Stimulated activated naive CD8-positive, alpha-beta T cell treated with anti-CD3 and anti-CD28 coated beads, Interleukin-15, amount 100 ng/mL, for 72 hours (primary cell): ENCODE results near the gene TCF3.

Experiments used
- ATAC-seq: fragments of 150-1000 bp; cut with Tn5 transposase; 2 replicates; pipeline ENCODE4 v1.10.0; 2021; ENCODE audit warnings: mild to moderate bottlenecking, moderate library complexity
- DNase-seq, 2 donors: peaks; one replicate each; pipeline ENCODE4 v3.0.0; 2021 to 2022
- H3K27ac Mint-ChIP-seq, 2 donors: one replicate each; pipeline ENCODE4 v1.8.0; 2022; ENCODE audit warnings: mild to moderate bottlenecking in 2 of 2, mixed read lengths in 2 of 2, moderate library complexity in 2 of 2
- H3K27me3 Mint-ChIP-seq: one replicate; pipeline ENCODE4 v1.8.0; 2022; ENCODE audit warnings: mixed read lengths
- H3K4me1 Mint-ChIP-seq: one replicate; pipeline ENCODE4 v1.8.0; 2022; ENCODE audit warnings: mild to moderate bottlenecking, mixed read lengths
- H3K4me3 Mint-ChIP-seq, 2 donors: one replicate each; pipeline ENCODE4 v1.8.0; 2022; ENCODE audit warnings: mild to moderate bottlenecking in 2 of 2, mixed read lengths in 2 of 2, moderate library complexity in 1 of 2
- H3K9me3 Mint-ChIP-seq, 2 donors: one replicate each; pipeline ENCODE4 v1.8.0; 2022; ENCODE audit warnings: mixed read lengths in 2 of 2

The TCF3 gene

DNA sequence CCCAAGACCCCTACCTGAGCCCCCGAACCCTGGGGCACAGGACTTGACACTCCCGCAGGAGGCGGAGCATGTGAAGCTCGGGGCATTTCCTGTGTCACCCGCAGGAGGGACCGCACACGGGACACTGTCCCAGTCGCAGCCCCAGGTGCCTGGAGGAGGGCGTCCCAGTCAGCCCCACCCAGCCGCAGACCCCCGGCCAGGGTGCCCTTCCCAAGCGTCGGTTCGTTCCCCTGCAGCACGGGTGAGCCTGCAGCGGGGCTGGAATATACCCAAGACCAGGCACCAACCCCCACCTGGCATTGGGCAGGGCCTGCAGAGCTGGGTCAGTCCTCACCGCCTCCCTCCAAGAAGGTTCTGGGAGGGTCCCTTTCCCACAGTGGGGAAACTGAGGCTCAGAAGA lies 21.6 kb downstream of the TCF3 start:
- ATAC-seq (no peak), DNase-seq (no peak)
- Mint-ChIP-seq H3K9me3 (no peaks in the 10 kb centered on the region), H3K4me3 (no peak overlapping the region), H3K4me1 (peaks cover 5% of the 10 kb centered on the region), H3K27me3 (no peaks in the 10 kb centered on the region), H3K27ac (no peak overlapping the region)

DNA sequence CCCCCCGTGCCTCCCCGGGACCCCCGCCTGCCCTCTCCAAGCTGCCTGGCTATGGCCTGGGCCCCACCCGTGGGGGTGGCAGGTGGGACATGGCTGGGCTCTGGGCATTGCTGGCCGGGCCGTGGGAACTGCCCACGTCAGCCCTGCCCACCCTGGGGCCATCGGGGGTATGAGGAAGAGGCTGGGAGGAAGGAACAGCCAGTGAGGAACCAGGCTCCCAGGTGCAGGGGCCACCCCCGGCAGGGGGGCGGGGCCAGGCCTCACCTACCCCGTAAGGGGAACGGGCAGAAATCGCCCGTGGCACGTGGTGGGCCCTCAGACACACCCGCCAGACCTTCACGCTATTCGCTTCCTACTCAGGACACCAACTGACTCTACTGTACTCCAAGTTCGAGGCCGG lies 22.4 kb downstream of the TCF3 start:
- H3K4me1 Mint-ChIP-seq = peaks cover under 1% of the 10 kb centered on the region
- ATAC-seq (no peak), DNase-seq (no peak)
- H3K4me3 Mint-ChIP-seq = no peak overlapping the region
- H3K27ac Mint-ChIP-seq = peak overlapping the region in 1 of 2 donors; percentile 67
- no peaks in the 10 kb centered on the region for H3K9me3 Mint-ChIP-seq
- H3K27me3 Mint-ChIP-seq = no peaks in the 10 kb centered on the region

DNA sequence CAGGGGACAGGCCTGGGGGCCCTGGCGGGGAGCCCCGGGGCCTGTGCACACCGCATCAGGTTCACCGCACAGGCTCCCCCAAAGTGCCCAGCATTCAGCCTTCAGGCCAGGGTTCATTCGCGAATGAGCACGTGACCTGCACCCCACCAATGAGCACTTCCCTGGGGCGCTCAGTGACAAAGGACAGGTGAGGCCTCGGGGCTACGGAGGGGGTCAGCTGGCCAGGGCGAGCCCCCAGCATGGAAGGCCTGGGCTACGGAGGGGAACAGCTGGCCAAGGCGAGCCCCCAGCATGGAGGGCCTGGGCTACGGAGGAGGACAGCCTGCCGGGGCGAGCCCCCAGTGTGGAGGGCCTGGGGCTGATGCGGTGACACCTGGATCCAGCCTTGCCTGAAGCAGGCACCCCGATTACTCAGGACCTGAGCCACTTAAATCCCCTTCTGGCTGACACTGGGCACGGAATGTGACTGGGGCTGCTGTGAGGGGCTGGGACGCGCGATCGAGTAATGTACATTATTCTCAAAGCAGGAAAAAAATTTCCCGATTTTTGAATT lies 23.1 kb downstream of the TCF3 start:
- Mint-ChIP-seq H3K4me3 (no peak overlapping the region), H3K27ac (no peak overlapping the region), H3K9me3 (no peaks in the 10 kb centered on the region), H3K4me1 (peaks cover 7% of the 10 kb centered on the region), H3K27me3 (no peaks in the 10 kb centered on the region)
- DNase-seq = no peak
- no peak for ATAC-seq

DNA sequence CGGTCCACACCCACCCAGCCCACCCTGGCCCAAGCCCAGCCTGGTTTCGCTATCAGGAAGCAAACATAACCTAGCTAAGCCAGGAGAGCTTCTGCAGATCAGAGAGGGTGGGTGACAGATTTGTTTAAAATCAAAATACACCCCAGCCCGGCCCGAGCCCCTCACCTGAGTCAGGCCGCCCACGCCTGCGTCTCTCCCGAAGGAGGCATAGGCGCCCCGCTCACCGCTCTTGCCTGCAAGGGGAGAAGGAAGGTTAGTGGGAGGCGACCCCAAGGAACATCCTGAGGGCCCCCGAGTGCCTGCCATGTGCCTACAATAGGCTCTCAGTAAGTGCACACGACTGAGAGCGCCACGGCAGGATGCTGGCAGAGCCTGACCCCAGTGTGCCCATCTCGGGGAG lies 25.2 kb downstream of the TCF3 start:
- H3K9me3 Mint-ChIP-seq = no peaks in the 10 kb centered on the region
- H3K4me1 Mint-ChIP-seq = peaks cover 8% of the 10 kb centered on the region
- DNase-seq (no peak), ATAC-seq (no peak)
- no peak overlapping the region for H3K4me3 Mint-ChIP-seq
- H3K27me3 Mint-ChIP-seq = no peaks in the 10 kb centered on the region
- H3K27ac Mint-ChIP-seq = peak overlapping the region in 1 of 2 donors; percentile 84

DNA sequence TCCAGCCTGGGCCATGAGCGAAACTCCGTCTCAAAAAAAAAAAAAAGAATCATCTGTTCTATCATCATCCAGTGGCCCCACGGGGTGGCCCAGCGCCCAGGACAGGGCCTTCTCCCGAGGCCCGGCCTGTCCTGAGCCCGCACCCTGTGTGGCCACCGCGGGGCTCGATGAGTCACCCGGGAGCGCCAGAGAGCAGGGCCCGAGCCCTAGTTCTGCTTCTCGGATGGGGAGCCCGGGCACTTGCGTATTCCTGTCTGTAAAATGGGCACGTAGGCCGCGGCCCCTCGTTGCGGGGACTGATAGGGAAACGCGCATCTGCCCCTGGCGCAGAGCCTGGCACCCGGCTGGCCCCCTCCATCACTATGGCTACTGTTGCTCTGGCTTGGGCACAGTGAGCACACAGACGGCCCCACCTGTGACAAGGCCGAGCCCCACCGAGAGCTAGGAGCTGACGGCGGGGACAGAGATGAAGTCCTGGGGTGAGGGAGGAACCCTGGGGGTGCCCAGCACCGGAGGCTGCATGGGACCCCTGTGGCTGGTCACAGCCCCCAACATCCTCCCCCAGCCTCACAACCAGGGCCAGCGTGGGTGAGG lies 25.9 kb downstream of the TCF3 start:
- DNase-seq = no peak
- H3K4me3 Mint-ChIP-seq = no peak overlapping the region
- no peaks in the 10 kb centered on the region for H3K27me3 Mint-ChIP-seq
- no peaks in the 10 kb centered on the region for H3K9me3 Mint-ChIP-seq
- peaks cover 8% of the 10 kb centered on the region for H3K4me1 Mint-ChIP-seq
- ATAC-seq = no peak
- H3K27ac Mint-ChIP-seq = no peak overlapping the region

DNA sequence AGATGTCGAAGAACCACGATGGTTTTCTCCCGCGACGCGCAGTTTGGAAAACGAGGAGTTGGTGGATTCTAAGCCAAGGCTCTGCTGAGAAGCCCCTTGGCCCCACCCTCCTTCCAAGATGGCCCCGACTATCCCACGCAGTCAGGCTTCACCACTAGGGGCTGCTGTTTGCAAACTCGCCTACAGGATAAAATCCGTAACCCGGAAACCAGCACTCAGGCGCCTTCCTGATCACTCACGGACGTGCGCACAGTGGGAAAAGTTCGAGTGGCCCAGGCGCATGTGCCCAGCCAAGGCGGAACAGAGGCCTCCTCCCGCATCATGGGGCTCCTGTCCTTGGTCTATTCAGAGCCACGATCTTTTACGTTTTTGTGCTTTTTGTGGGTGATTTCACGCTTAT lies 28.0 kb downstream of the TCF3 start:
- H3K27me3 Mint-ChIP-seq = no peaks in the 10 kb centered on the region
- ATAC-seq (peak; percentile 74), DNase-seq (peak; percentile 34 to 61)
- H3K4me3 Mint-ChIP-seq = no peak overlapping the region
- peaks cover 8% of the 10 kb centered on the region for H3K4me1 Mint-ChIP-seq
- H3K27ac Mint-ChIP-seq = peak overlapping the region in 1 of 2 donors; percentile 34
- H3K9me3 Mint-ChIP-seq = no peaks in the 10 kb centered on the region

DNA sequence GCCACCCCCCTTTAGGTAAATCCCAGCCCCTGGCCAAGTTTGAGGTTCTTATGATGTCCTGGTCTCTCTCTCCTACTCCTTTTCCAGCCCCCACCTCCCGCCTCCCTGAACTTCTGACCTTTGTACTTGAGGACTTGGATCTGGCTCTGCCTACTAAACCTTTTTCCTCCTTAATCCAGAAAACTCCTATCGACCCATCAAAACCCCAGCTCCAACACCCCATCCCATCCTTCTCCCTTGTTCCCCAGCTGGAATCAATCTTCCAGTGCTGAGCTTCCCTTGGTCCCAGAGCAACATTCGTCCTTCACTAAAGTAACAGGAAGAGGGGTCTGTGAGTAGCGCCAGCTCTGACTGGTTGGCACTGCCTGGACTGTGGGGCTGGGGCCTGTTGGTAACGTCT lies 29.9 kb downstream of the TCF3 start:
- ATAC-seq = no peak
- Mint-ChIP-seq H3K27ac (no peak overlapping the region), H3K4me3 (no peak overlapping the region), H3K27me3 (no peaks in the 10 kb centered on the region), H3K4me1 (peaks cover 22% of the 10 kb centered on the region), H3K9me3 (no peaks in the 10 kb centered on the region)
- DNase-seq = no peak

DNA sequence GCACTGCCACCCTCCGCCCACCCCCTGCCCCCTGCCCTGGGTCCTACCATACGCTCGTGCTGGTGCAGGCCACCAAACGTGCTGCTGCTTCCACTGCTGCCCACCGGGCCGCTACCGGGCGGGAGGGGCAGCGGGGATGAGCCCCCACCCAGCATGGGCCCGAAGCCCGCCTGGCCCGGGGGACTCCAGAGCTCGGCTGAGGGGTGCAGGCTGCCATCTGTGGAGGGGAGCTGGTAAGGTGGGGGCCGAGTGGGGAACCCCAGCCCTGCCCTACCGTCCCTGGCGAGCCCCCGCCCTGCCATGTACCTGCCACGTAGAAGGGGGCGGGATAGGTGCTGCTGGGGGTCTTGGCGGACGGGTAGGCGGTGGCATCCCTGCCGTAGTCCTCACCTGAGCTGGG lies 30.4 kb downstream of the TCF3 start:
- ATAC-seq = peak; percentile 6
- DNase-seq = no peak
- Mint-ChIP-seq H3K4me1 (peaks cover 28% of the 10 kb centered on the region), H3K9me3 (no peaks in the 10 kb centered on the region), H3K27ac (no peak overlapping the region), H3K4me3 (no peak overlapping the region), H3K27me3 (no peaks in the 10 kb centered on the region)

DNA sequence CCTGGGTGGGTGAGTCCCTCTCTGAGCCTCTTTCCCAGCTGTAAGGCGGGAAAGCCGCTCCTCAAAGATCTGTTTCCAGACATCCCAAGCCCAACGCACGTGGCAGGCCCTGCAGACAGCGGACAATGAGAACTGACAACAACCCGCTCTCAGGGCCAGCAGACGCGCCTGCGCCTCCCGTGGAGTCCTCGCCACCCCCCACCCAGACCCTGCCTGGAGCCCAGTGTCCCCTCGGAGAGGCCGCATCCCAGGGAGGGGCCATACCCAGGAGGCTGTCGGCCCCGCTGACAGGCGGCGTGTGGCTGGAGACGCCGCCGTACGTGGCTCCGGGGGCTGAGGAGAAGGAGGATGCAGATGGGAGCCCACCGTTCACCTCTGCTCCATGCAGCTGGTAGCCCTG lies 30.8 kb downstream of the TCF3 start:
- no peak overlapping the region for H3K4me3 Mint-ChIP-seq
- H3K27me3 Mint-ChIP-seq = no peaks in the 10 kb centered on the region
- DNase-seq (no peak), ATAC-seq (peak; percentile 11)
- H3K9me3 Mint-ChIP-seq = no peaks in the 10 kb centered on the region
- H3K27ac Mint-ChIP-seq = no peak overlapping the region
- peaks cover 32% of the 10 kb centered on the region for H3K4me1 Mint-ChIP-seq

DNA sequence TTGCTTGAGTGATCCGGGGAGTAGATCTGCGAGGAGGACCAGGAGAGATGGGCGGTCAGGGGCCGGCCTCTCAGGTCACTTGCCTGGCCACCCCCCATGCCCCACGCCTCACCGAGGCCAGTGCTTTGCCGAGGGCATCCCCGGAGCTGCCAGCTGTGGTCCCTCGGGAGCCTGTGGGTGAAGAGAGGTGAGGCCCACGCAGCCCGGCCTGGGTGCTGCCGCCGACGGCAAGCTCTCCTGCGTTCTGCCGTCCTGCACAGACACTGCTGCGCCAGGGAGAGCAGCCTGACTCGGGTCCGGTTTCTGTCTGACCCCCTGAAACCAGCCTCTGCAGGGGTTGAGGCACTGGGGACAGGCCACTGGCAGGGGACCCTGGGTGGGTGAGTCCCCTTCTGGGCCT lies 31.4 kb downstream of the TCF3 start:
- no peak for ATAC-seq
- H3K4me3 Mint-ChIP-seq = no peak overlapping the region
- no peaks in the 10 kb centered on the region for H3K9me3 Mint-ChIP-seq
- no peak for DNase-seq
- H3K27me3 Mint-ChIP-seq = no peaks in the 10 kb centered on the region
- H3K27ac Mint-ChIP-seq = no peak overlapping the region
- peaks cover 35% of the 10 kb centered on the region for H3K4me1 Mint-ChIP-seq

DNA sequence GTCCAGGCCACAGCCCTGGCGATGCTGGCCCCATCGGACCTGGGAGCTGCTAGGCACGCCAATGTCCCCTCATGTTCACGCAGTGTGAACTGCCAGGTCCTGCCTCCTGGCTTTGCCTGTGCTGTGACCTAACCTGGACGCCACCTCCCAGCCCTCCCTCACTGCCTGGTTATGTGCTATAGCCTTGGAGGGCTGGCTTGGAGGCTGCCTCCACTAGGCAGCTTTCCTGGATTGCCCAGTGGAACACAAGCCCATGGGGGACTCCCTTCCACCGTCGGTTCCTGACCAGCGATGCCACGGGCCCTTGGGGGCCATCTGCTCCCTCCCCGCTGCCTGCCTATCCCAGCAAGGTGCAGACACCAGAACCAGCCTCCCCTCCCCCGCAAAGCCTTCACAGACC lies 31.9 kb downstream of the TCF3 start:
- Mint-ChIP-seq H3K9me3 (no peaks in the 10 kb centered on the region), H3K4me1 (peaks cover 35% of the 10 kb centered on the region), H3K27ac (no peak overlapping the region), H3K4me3 (no peak overlapping the region), H3K27me3 (no peaks in the 10 kb centered on the region)
- ATAC-seq (no peak), DNase-seq (no peak)

DNA sequence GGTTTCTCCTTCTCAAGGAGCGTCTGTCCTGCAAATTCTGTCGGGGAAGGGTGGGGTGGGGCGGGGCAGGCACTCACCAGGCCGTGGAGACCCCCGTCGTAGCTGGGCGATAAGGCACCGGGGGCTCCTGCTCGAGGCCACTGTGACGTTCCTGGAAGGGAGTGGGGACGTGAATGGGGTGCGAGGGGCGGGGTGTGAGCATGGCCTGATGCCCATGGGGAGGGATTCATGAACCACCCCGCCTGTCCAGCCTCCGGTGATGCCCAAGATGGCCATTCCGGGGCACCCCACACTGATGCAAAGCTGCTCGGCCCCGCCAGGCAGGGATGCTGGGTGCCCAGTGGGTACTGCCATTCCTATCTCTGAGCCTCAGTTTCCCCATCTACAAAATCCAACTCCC lies 32.7 kb downstream of the TCF3 start:
- no peak for ATAC-seq
- Mint-ChIP-seq H3K4me1 (peaks cover 34% of the 10 kb centered on the region), H3K4me3 (no peak overlapping the region), H3K27me3 (no peaks in the 10 kb centered on the region), H3K9me3 (no peaks in the 10 kb centered on the region), H3K27ac (no peak overlapping the region)
- DNase-seq = no peak

DNA sequence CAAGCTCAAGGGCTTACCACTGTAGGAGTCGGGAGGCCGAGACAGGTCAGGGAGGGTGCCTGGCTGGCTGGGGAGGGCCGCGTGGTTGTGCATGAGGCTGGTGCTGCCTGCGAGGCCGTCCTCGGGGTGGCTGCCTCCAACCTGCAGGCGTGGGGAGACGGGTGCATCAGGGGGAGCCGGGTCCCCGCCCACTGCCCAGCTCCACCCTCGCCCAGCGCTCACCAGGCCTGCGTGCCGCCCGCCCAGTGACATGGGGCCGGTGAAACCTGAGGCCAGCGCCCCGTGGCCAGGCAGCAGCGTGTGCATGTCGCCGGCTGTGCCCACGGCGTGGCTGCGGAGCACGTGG lies 33.3 kb downstream of the TCF3 start:
- DNase-seq = no peak
- H3K27ac Mint-ChIP-seq = peak overlapping the region in 1 of 2 donors; percentile 64
- H3K4me1 Mint-ChIP-seq = peaks cover 36% of the 10 kb centered on the region
- H3K9me3 Mint-ChIP-seq = no peaks in the 10 kb centered on the region
- H3K4me3 Mint-ChIP-seq = no peak overlapping the region
- H3K27me3 Mint-ChIP-seq = no peaks in the 10 kb centered on the region
- ATAC-seq = no peak

DNA sequence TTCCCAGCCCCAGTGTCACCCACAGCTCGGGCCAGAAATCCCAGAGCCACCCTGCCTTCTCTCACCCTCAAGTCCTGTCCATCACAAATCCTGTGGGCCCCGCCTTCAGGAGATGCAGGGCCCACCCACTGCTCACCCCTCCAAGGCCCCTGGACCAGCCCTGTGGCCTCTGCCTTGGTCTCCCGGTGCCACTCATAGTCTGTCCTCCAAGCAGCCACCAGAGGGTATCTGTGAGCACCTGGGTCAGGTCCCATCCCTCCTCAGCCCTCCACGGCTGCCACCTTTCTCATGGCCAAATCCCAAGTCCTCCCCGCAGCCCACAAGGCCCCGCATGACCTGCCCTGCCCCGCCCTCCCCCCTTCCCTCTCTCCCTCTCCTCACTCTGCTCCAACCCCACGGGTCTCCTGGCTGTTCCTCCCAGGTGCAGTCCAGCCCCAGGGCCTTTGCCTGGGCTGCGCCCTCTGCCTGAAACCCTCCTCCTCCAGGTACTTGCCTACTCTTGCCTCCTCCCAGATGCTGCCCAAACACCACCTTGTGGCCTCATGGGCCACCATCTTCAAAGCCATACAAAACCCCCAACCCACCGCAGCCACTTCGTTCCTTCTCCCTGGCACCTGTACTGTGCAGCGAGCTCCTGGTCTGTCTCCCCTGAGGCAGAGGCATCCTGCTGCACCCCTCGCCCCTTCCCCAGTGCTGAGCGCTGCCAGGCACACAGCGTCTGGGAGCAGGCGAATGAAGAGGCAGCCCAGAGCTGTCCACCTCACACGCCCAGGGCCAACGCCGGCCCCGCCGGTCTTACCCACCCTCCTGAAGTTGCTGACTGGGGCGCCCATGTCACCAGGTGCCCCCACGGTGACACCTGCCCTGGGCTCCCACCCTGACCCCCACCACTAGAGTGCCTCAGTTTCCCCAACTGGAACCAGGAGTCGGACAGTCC lies 34.0 kb downstream of the TCF3 start:
- Mint-ChIP-seq H3K4me3 (peak overlapping the region in 1 of 2 donors; percentile 14), H3K27me3 (no peaks in the 10 kb centered on the region), H3K9me3 (no peaks in the 10 kb centered on the region), H3K27ac (peak overlapping the region in 1 of 2 donors; percentile 64), H3K4me1 (peaks cover 41% of the 10 kb centered on the region)
- ATAC-seq (peak; percentile 70), DNase-seq (peak; percentile 24 to 42)

DNA sequence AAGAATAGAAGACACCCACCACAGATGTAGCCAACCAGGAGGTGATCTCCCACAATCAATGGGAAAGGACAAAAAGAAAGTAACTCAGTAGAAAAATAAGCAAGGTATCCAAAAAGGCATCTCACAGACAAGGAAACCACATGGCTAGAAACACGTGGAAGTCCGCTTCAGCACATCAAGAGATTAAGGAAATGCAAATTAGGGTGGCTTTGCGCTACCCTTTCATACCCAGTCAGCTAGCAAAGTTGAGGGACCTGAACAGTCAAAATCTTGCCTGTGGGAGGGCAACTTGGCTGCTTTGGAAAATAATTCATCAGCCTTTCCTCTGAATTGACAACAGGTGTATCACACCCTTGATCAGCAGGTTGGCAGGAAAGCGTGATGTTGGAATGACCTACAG lies 35.5 kb downstream of the TCF3 start:
- Mint-ChIP-seq H3K9me3 (no peaks in the 10 kb centered on the region), H3K4me3 (no peak overlapping the region), H3K27me3 (no peaks in the 10 kb centered on the region), H3K27ac (peak overlapping the region in 1 of 2 donors; percentile 69), H3K4me1 (peaks cover 51% of the 10 kb centered on the region)
- no peak for DNase-seq
- ATAC-seq = no peak

DNA sequence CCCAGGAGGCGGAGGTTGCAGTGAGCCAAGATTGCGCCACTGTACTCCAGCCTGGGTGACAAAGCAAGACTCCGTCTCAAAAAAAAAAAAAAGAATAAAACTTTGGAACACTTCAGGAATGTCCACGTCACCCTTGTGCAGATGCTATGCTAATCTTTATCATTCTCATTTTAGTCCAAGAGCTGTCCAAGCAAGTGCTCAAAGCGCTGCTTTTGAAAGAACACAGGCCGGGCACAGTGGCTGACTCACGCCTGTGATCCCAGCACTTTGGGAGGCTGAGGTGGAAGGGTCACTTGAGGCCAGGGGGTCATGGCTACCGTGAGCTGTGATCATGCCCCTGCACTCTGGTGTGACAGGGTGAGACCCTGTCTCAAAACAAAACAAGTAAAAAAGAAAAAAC lies 36.0 kb downstream of the TCF3 start:
- H3K4me1 Mint-ChIP-seq = peaks cover 54% of the 10 kb centered on the region
- no peak for DNase-seq
- no peaks in the 10 kb centered on the region for H3K9me3 Mint-ChIP-seq
- peak overlapping the region in 1 of 2 donors; percentile 72 for H3K27ac Mint-ChIP-seq
- H3K27me3 Mint-ChIP-seq = no peaks in the 10 kb centered on the region
- no peak for ATAC-seq
- H3K4me3 Mint-ChIP-seq = no peak overlapping the region
